Adrenal gland (tissue), 12 donors: Measurements from ENCODE around the gene TFF3. TPM values are rescaled to one million over a fixed set of nuclear protein-coding genes. Genes with fewer than 3 reads are reported as not detected.

Source experiments
- DNase-seq, 7 donors: peaks; one replicate each; pipeline ENCODE4 v3.0.0-alpha.2; 2019 to 2020
- H3K27ac ChIP-seq, 5 donors: fragments of 200-600 bp; sonication (generic) in 4 of 5; 1 replicate in 3 of 5; 2 replicates in 2 of 5; pipeline versions ENCODE4 v1.5.1 to v1.8.0; 2016 to 2020; ENCODE audit warnings: mild to moderate bottlenecking in 1 of 5
- H3K27me3 ChIP-seq: fragments of 200-600 bp; 2 replicates; pipeline ENCODE4 v1.8.0; 2021
- H3K36me3 ChIP-seq, 2 donors: fragments of 200-600 bp; replicated peaks in 1 of 2; 1 replicate in 1 of 2; 2 replicates in 1 of 2; pipeline versions ENCODE4 v1.5.1 to v1.8.0; 2018 to 2022
- H3K4me1 ChIP-seq, 2 donors: fragments of 200-600 bp; replicated peaks in 1 of 2; 1 replicate in 1 of 2; 2 replicates in 1 of 2; pipeline versions ENCODE4 v1.5.1 to v1.8.0; 2018 to 2021
- H3K4me3 ChIP-seq, 4 donors: fragments of 200-600 bp; sonication (generic) in 3 of 4; one replicate each; pipeline ENCODE4 v1.5.1; 2016 to 2018
- H3K9me3 ChIP-seq, 3 donors: fragments of 200-600 bp; sonication (generic) in 1 of 3; replicated peaks in 1 of 3; 1 replicate in 2 of 3; 2 replicates in 1 of 3; pipeline versions ENCODE4 v1.5.1 to v1.8.0; 2016 to 2021
- POLR2A ChIP-seq, 2 donors: fragments of 450-650 bp; IDR thresholded peaks; one replicate each; pipeline ENCODE4 v1.6.1; 2017; ENCODE audit warnings: antibody characterized with exemption in 2 of 2, mild to moderate bottlenecking in 2 of 2, moderate library complexity in 1 of 2
- WGBS, 4 donors: extraction: QIAGEN DNeasy Blood & Tissue Kit in 2 of 4; methylation state at CpG; one replicate each; pipeline versions ENCODE4 v1.1.5 to v1.1.7; 2013 to 2017; 5-methylcytosine and 5-hydroxymethylcytosine counted together
- intact Hi-C, 2 donors: fragments of 100-400 bp; cut with DNase I; formaldehyde crosslinking; loops; one replicate each; pipeline versions ENCODE4 v1.14.1 to v1.15.0; 2022 to 2023
- polyA plus RNA-seq, 3 donors: library from polyadenylated mRNA; stranded (reverse); fragments of 200-250 nt in 2 of 3; fragments of 350-450 nt in 1 of 3; fragmentation: Illumina TruSeq in 1 of 3; extraction: RNeasy Lipid Tissue Mini Kit (QIAGEN cat#74804) in 1 of 3; gene quantifications; one replicate each; pipeline ENCODE4 v1.2.3, GENCODE V29; 2013 to 2014
- total RNA-seq, 9 donors: library from RNA; depleted of rRNA in 4 of 9; stranded (reverse); fragments of >200 nt in 4 of 9; fragments of 120-200 nt in 1 of 9; fragmentation: NEBNext Ultra II Directional in 1 of 9; extraction: Animal tissue kit (Norgen Biotek cat#: 25700) in 1 of 9; gene quantifications; one replicate each; pipeline versions ENCODE4 v1.1.0 to v1.2.4, GENCODE V29; 2013 to 2023
- TF ChIP-seq, protein P1 (sequence below), 6 experiments: fragments of 450-650 bp in 4 of 6; fragments of 200-600 bp in 2 of 6; sonication (generic) in 1 of 6; IDR thresholded peaks; 1 replicate in 5 of 6; 2 replicates in 1 of 6; pipeline versions ENCODE4 v1.5.1 to v1.8.0; 2016 to 2021; ENCODE audit warnings: antibody characterized with exemption in 6 of 6, mild to moderate bottlenecking in 2 of 6, moderate library complexity in 1 of 6
- donor health status: healthy with polysubstance abuse.
- donor health status: Bipolar disorder and iron deficiency.
- donor health status: DM: yes; HTN: yes; CAD: no.
- donor health status: DM: no; HTN: no; CAD: no.
- donor health status: DM: no; HTN: no; CAD: no.
- donor health status: DM: yes; HTN: yes; CAD: no.

TFF3 gene
- total and polyA plus RNA-seq, 12 donors: 1.2 to 42.3 (median 11.1) TPM

DNA sequence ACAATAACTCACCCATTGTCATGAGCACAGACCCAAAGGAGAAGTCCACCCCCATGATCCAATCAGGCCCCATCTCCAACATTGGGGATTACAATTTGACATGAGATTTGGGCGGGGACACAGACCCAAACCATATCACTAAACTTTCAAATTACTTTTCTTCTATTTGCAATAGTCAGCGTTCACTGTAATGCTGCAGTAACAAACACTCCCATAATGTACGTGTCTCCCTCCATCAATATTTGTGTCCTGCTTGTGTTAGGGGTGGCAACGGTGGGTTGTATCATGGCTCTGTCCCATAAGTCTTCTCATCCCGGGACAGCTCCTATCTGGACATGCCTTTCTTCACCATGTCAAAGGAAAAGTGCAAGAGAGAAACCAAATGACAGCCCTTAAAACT lies 26.2 kb downstream of the TFF3 start:
- TF ChIP-seq POLR2A (IDR thresholded peaks at IDR 0.05): no peak
- TF ChIP-seq, protein P1, sequence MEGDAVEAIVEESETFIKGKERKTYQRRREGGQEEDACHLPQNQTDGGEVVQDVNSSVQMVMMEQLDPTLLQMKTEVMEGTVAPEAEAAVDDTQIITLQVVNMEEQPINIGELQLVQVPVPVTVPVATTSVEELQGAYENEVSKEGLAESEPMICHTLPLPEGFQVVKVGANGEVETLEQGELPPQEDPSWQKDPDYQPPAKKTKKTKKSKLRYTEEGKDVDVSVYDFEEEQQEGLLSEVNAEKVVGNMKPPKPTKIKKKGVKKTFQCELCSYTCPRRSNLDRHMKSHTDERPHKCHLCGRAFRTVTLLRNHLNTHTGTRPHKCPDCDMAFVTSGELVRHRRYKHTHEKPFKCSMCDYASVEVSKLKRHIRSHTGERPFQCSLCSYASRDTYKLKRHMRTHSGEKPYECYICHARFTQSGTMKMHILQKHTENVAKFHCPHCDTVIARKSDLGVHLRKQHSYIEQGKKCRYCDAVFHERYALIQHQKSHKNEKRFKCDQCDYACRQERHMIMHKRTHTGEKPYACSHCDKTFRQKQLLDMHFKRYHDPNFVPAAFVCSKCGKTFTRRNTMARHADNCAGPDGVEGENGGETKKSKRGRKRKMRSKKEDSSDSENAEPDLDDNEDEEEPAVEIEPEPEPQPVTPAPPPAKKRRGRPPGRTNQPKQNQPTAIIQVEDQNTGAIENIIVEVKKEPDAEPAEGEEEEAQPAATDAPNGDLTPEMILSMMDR (IDR thresholded peaks at IDR 0.05): no peak
- WGBS, 4 donors: 94 to 98% (median 96%) methylated on average over 5 of the region's 5 CpGs
- peaks cover 0 to 61% of the 10 kb centered on the region in 2 donors for H3K36me3 ChIP-seq

DNA sequence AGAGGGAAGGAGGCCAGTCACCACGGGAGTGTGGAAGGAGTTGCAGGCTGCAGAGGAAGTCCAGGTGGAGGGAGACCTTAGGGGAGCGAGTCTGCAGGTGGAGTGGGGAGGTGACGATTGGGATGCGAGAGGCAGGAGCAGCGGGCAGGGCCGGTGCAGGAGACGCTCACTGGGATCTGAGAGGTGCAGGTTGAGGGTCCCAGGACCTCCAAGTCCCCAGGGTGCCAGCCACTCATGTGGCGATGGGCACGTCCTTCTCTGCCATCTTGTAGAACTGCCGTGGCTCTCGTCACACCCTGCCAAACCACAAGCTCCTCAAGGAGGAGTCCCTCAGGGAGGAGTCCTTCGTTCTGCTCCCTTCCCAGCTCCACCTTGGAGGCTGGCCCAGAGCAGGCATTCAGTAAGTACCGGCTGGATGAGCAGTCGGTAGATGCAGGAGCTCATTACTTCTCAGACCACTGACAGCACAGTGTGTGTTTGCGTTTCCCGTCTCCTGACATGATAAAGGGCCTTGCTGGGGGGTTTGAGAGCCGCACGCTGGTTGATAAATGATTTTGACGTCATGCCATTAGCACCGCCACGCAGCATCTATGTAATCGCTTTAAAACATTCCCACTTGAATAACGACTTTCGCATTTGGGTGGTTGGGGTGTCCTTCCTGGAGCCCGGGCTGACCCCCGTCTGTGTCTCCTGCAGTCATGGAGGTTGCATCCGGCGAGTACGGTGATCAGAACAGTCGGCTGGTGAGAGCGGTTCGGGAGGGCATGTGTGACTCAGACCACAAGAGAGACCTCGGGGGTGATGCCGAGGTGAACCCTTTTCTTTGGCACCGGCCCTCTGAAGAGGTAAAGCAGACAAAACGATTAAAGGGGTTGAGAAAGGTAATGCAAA lies 27.8 kb downstream of the TFF3 start:
- Histone ChIP-seq H3K36me3 (peaks cover 0 to 70% of the 10 kb centered on the region in 2 donors), H3K4me3 (no peak overlapping the region), H3K27ac (no peak overlapping the region), H3K4me1 (no peaks in the 10 kb centered on the region), H3K9me3 (no peaks in the 10 kb centered on the region), H3K27me3 (no peaks in the 10 kb centered on the region)
- WGBS, 4 donors: 88 to 93% (median 89%) methylated on average over 30 to 36 of the region's 36 CpGs
- peak in 1 of 7 donors; percentile 11 for DNase-seq
- TF ChIP-seq, protein P1 (IDR thresholded peaks at IDR 0.05): no peak
- intact Hi-C loops: no loop called here

More for the DNA sequence above, 26.2 kb downstream of the TFF3 start:
- no peaks in the 10 kb centered on the region for H3K9me3 ChIP-seq
- no peak overlapping the region for H3K27ac ChIP-seq
- H3K4me1 ChIP-seq: no peaks in the 10 kb centered on the region
- DNase-seq: no peak
- H3K27me3 ChIP-seq: no peaks in the 10 kb centered on the region
- no peak overlapping the region for H3K4me3 ChIP-seq
- intact Hi-C loops: no loop called here

DNA sequence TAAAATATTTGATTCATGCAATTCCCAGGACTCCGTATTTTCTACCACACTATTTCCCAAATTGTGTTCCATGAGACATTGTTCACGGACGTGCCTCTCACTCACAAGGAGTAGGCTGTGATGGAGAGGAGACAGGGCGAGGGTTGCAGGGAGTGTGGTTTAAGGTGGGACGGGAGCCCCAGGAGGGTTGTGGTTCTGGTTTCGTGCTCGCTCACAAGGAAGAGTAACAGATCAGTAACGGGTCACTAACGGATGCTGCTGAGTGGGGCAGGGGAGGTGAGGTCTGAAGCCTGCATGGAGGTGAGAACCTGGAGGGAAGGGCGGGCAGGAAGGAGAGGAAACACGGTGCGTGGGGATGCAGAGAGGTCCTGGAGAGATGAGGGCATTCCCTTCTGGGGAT lies 28.8 kb downstream of the TFF3 start:
- peaks cover 0 to 64% of the 10 kb centered on the region in 2 donors for H3K36me3 ChIP-seq
- intact Hi-C loops: no loop called here
- no peak overlapping the region for H3K27ac ChIP-seq
- WGBS, 4 donors: 86 to 92% (median 90%) methylated on average over 12 of the region's 12 CpGs
- no peak for DNase-seq
- no peaks in the 10 kb centered on the region for H3K27me3 ChIP-seq
- H3K9me3 ChIP-seq: no peaks in the 10 kb centered on the region
- H3K4me1 ChIP-seq: no peaks in the 10 kb centered on the region
- TF ChIP-seq, protein P1 (IDR thresholded peaks at IDR 0.05): no peak
- TF ChIP-seq POLR2A (IDR thresholded peaks at IDR 0.05): no peak
- H3K4me3 ChIP-seq: no peak overlapping the region

DNA sequence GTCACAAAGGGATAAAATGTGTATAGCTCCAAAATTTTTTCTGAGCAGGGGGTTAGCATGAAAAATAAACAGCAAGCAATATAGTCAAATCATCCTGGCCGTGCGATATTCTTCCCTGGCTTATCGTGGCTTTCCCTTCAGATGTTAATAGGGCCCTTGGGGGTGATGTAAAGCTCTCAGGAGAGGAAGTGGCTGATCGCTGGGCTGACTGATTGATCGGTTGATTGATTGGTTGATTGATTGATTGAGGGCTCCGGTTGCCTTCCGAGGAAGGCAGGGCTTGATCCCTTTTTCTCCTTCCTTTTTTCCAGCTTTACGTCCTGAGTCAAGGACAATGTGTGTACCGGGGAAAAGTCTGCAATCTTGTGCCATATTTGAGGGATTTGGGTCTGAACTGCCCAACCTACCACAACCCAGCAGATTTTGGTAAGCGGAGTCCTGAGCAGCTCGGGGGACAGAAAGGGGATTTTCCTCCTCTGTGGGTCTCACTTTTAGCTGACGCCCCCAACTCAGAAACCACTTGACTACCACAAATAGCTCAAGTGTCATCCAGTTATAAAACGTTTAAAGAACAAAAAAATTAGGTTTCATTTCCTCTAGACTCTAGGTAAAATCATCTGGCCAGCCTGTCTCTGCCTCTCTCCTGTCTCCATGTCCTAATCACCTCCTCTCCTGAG lies 29.5 kb downstream of the TFF3 start:
- Histone ChIP-seq H3K27me3 (no peaks in the 10 kb centered on the region), H3K4me1 (no peaks in the 10 kb centered on the region), H3K36me3 (peaks cover 0 to 60% of the 10 kb centered on the region in 2 donors), H3K4me3 (no peak overlapping the region), H3K27ac (no peak overlapping the region), H3K9me3 (no peaks in the 10 kb centered on the region)
- intact Hi-C loops: no loop called here
- TF ChIP-seq, protein P1 (IDR thresholded peaks at IDR 0.05): no peak
- no peak for TF ChIP-seq POLR2A (IDR thresholded peaks at IDR 0.05)
- no peak for DNase-seq
- 77 to 87% (median 87%) methylated on average over 12 to 13 of the region's 13 CpGs for WGBS, 4 donors
